K562 (cell line): ENCODE results near the gene LRRTM4. TPM values are rescaled to one million over a fixed set of nuclear protein-coding genes. Genes with fewer than 3 reads are reported as not detected.

ENCODE experiments used
- ATAC-seq: fragments of 200-7000 bp; cut with Tn5 transposase; 3 replicates; pipeline ENCODE4 v1.9.1; 2020; ENCODE audit warnings: moderate library complexity
- BruUV-seq: library from RNA; stranded (reverse); fragments of 400-500 nt; replicated peaks from 2 replicates; lab custom pipeline; 2021; lab: Mats Ljungman, UMichigan
- CTCF ChIA-PET: fragments of 300-600 bp; formaldehyde crosslinking; extraction: SDS; loops from one replicate; lab custom pipeline; 2021; ENCODE audit warnings: low intra/inter-chr PET ratio; lab: Yijun Ruan, JAX
- POLR2A ChIA-PET: fragments of 300-600, 350-650 bp; sonication (Branson Sonifier 250); formaldehyde crosslinking; extraction: SDS; loops from one replicate; lab custom pipeline; 2021; ENCODE audit warnings: antibody characterized with exemption, inconsistent platforms; lab: Yijun Ruan, JAX
- DNase-seq, 4 experiments: peaks; one replicate each; pipeline versions ENCODE4 v3.0.0 to v3.0.0-alpha.2; 2011 to 2018; ENCODE audit warnings: low spot score in 3 of 4, mixed read lengths in 3 of 4; ENCODE audit errors: extremely low read depth in 1 of 4
- FAIRE-seq: peaks from 2 replicates; lab custom pipeline; 2011; peaks lifted over from hg19 to GRCh38; lab: Jason Lieb, UNC
- H2AFZ ChIP-seq: 2 replicates; pipeline ENCODE4 v1.6.0; 2011; ENCODE audit warnings: low read depth, low read length, control low read depth, inconsistent platforms
- H3K27ac ChIP-seq: fragments of 200-600 bp; 3 replicates; pipeline ENCODE4 v1.8.0; 2011; ENCODE audit warnings: low read depth, mild to moderate bottlenecking, control low read depth, inconsistent platforms, low read length, moderate library complexity, mixed read lengths; ENCODE audit errors: extremely low read depth
- H3K27me3 ChIP-seq, 2 experiments: fragments of 300-600 bp in 1 of 2; 2 replicates in 1 of 2; 3 replicates in 1 of 2; pipeline versions ENCODE4 v1.6.0 to v1.8.0; 2011; ENCODE audit warnings: inconsistent platforms in 2 of 2, low read length in 2 of 2, mild to moderate bottlenecking in 1 of 2, mixed read lengths in 1 of 2, moderate library complexity in 1 of 2; ENCODE audit not compliant: control insufficient read depth in 2 of 2, insufficient read depth in 2 of 2
- H3K36me3 ChIP-seq: fragments of 300-600 bp; 3 replicates; pipeline ENCODE4 v1.8.0; 2011; ENCODE audit warnings: mild to moderate bottlenecking, low read length, inconsistent platforms; ENCODE audit not compliant: control insufficient read depth, insufficient read depth
- H3K4me1 ChIP-seq, 2 experiments: fragments of 200-600 bp in 1 of 2; replicated peaks in 1 of 2; 2 replicates in 1 of 2; 3 replicates in 1 of 2; pipeline versions ENCODE4 v1.5.1 to v1.8.0; 2011; ENCODE audit warnings: inconsistent platforms in 2 of 2, low read length in 2 of 2, mild to moderate bottlenecking in 1 of 2, mixed read lengths in 1 of 2, moderate library complexity in 1 of 2; ENCODE audit not compliant: control insufficient read depth in 2 of 2, insufficient read depth in 2 of 2
- H3K4me2 ChIP-seq: 2 replicates; pipeline ENCODE4 v1.6.1; 2011; ENCODE audit warnings: low read length, control low read depth, inconsistent platforms, mixed read lengths; ENCODE audit not compliant: insufficient read depth
- H3K4me3 ChIP-seq: fragments of 200-600 bp; sonication (generic), shearing (Covaris generic); 2 replicates; pipeline ENCODE4 v1.5.1; 2016; ENCODE audit warnings: control low read depth, inconsistent platforms
- H3K79me2 ChIP-seq: fragments of 200-600 bp; 3 replicates; pipeline ENCODE4 v1.8.0; 2011; ENCODE audit warnings: low read length, inconsistent platforms; ENCODE audit not compliant: control insufficient read depth, insufficient read depth
- H3K9ac ChIP-seq, 2 experiments: 2 replicates each; pipeline versions ENCODE4 v1.6.0 to v1.6.1; 2011; ENCODE audit warnings: low read depth in 2 of 2, low read length in 2 of 2, control low read depth in 1 of 2, inconsistent platforms in 1 of 2, mild to moderate bottlenecking in 1 of 2, mixed read lengths in 1 of 2; ENCODE audit not compliant: insufficient read depth in 1 of 2
- H3K9me1 ChIP-seq: one replicate; pipeline ENCODE4 v1.6.0; 2011; ENCODE audit warnings: inconsistent platforms, mild to moderate bottlenecking, low read length, moderate library complexity; ENCODE audit not compliant: control insufficient read depth, insufficient read depth
- H3K9me3 ChIP-seq: replicated peaks from 2 replicates; pipeline ENCODE4 v1.5.1; 2011; ENCODE audit warnings: low read depth, low read length, inconsistent platforms; ENCODE audit not compliant: control insufficient read depth, insufficient read depth
- H4K20me1 ChIP-seq: replicated peaks from 2 replicates; pipeline ENCODE4 v1.6.1; 2011; ENCODE audit warnings: low read length, inconsistent platforms, mixed read lengths; ENCODE audit not compliant: control insufficient read depth, insufficient read depth
- ATF3 ChIP-seq, 2 experiments: fragments of 450-650 bp in 1 of 2; sonication (generic) in 1 of 2; formaldehyde crosslinking in 1 of 2; IDR thresholded peaks in 1 of 2; conservative IDR thresholded peaks in 1 of 2; 2 replicates each; pipeline versions ENCODE4 v1.6.1 to v1.8.1; 2016 to 2023; ENCODE audit warnings: mild to moderate bottlenecking in 2 of 2, moderate library complexity in 2 of 2, inconsistent platforms in 1 of 2, missing genetic modification reagents in 1 of 2
- CCAR2 ChIP-seq: fragments of 200-400 bp; formaldehyde crosslinking; IDR thresholded peaks from 2 replicates; pipeline ENCODE4 v1.6.1; 2017; ENCODE audit warnings: mild to moderate bottlenecking, low read depth, low read length
- CEBPB ChIP-seq: fragments of 450-650 bp; IDR thresholded peaks from 2 replicates; pipeline ENCODE4 v1.6.1; 2016; ENCODE audit warnings: missing genetic modification characterization, missing compliant biosample characterization
- HOXB6 ChIP-seq: fragments of 250-450 bp; sonication (Bioruptor Pico); IDR thresholded peaks from 2 replicates; pipeline ENCODE4 v1.5.1; 2022; ENCODE audit warnings: mild to moderate bottlenecking, borderline replicate concordance
- MIER1 ChIP-seq: fragments of 450-650 bp; IDR thresholded peaks from 2 replicates; pipeline ENCODE4 v1.6.1; 2016; ENCODE audit warnings: antibody characterized with exemption, mild to moderate bottlenecking, low read depth
- NR2F6 ChIP-seq: fragments of 450-650 bp; formaldehyde crosslinking; IDR thresholded peaks from 2 replicates; pipeline ENCODE4 v1.4.0; 2020; ENCODE audit warnings: mild to moderate bottlenecking
- POLR3A ChIP-seq: IDR thresholded peaks from 2 replicates; pipeline ENCODE4 v1.6.1; 2011; ENCODE audit warnings: borderline replicate concordance, mild to moderate bottlenecking, moderate library complexity; ENCODE audit not compliant: insufficient read length, insufficient read depth; ENCODE audit errors: extremely low read depth
- PPARD ChIP-seq: fragments of 250-450 bp; sonication (Bioruptor Pico); IDR thresholded peaks from 2 replicates; pipeline ENCODE4 v1.8.0; 2022; ENCODE audit warnings: inconsistent platforms, mild to moderate bottlenecking, moderate library complexity
- TBL1XR1 ChIP-seq, 2 experiments: IDR thresholded peaks; 2 replicates each; pipeline ENCODE4 v1.6.1; 2012; ENCODE audit warnings: improper control_type of control experiment in 2 of 2, low read length in 2 of 2, mild to moderate bottlenecking in 1 of 2
- ZC3H4 ChIP-seq: sonication (generic); formaldehyde crosslinking; IDR thresholded peaks from 2 replicates; pipeline ENCODE4 v1.9.0; 2021; ENCODE audit warnings: missing genetic modification reagents, borderline replicate concordance
- ZKSCAN3 ChIP-seq: fragments of 250-450 bp; sonication (Bioruptor Pico); IDR thresholded peaks from 2 replicates; pipeline ENCODE4 v1.4.0; 2020
- ZNF217 ChIP-seq: sonication (generic); formaldehyde crosslinking; IDR thresholded peaks from 2 replicates; pipeline ENCODE4 v1.8.0; 2022; ENCODE audit warnings: mild to moderate bottlenecking, missing genetic modification reagents
- ZNF408 ChIP-seq: fragments of 250-450 bp; sonication (Bioruptor Pico); IDR thresholded peaks from 2 replicates; pipeline ENCODE4 v1.4.0; 2020; ENCODE audit warnings: low read depth, mild to moderate bottlenecking, moderate library complexity
- WGBS: fragments of 100-300 bp; shearing (Covaris generic); methylation state at CpG from one replicate; pipeline ENCODE4 v1.1.6; 2016; ENCODE audit warnings: low coverage, mixed read lengths; ENCODE audit not compliant: insufficient coverage; ENCODE audit errors: missing lambda C conversion rate; 5-methylcytosine and 5-hydroxymethylcytosine counted together
- in situ Hi-C: fragments of 300-500 bp; cut with MboI; formaldehyde crosslinking; loops from 4 replicates; pipeline ENCODE4 v1.15.0; 2018; ENCODE audit warnings: inconsistent platforms, mixed read lengths
- intact Hi-C: fragments of 100-400 bp; cut with micrococcal nuclease; formaldehyde crosslinking; loops from 2 replicates; pipeline ENCODE4 v1.14.2; 2022
- polyA plus RNA-seq, 8 experiments: library from polyadenylated mRNA; depleted of rRNA in 4 of 8; stranded (reverse) in 5 of 8; unstranded in 3 of 8; fragments of >200 nt; fragmentation: Nextera tagmentation in 2 of 8; fragmentation: Illumina TruSeq in 1 of 8; extraction: Ambion mirVana in 2 of 8; extraction: Trizol in 1 of 8; gene quantifications; 2 replicates each; pipeline versions ENCODE4 v1.2.1 to v1.2.3, GENCODE V29; 2011 to 2014; ENCODE audit warnings: inconsistent platforms in 1 of 8, missing spikeins in 1 of 8
- total RNA-seq, 7 experiments: library from RNA; depleted of rRNA in 6 of 7; stranded (reverse); fragments of >200 nt in 6 of 7; fragmentation: Illumina TruSeq in 2 of 7; extraction: Trizol in 2 of 7; gene quantifications; 2 replicates each; pipeline versions ENCODE4 v1.2.1 to v1.2.3, GENCODE V29; 2011 to 2021; ENCODE audit warnings: low replicate concordance in 1 of 7
- TF ChIP-seq, protein P1 (sequence below): IDR thresholded peaks from 2 replicates; pipeline ENCODE4 v1.6.1; 2014; ENCODE audit warnings: antibody characterized with exemption
- TF ChIP-seq, protein P2 (sequence below): fragments of 200-800 bp; sonication (Bioruptor generic); IDR thresholded peaks from 2 replicates; pipeline ENCODE4 v1.6.1; 2017; ENCODE audit warnings: missing genetic modification characterization, missing compliant biosample characterization

The LRRTM4 gene
- total and polyA plus RNA-seq, 9 of the 15 experiments (the other 6 are each of a cell fraction or from before 2014, with no cell fraction given), result 0.04 TPM; not detected in 6

GRCh38 chr2:77156599-77156998 lies 365.6 kb downstream of the LRRTM4 start (continued):
- no peak for TF ChIP-seq MIER1

DNA sequence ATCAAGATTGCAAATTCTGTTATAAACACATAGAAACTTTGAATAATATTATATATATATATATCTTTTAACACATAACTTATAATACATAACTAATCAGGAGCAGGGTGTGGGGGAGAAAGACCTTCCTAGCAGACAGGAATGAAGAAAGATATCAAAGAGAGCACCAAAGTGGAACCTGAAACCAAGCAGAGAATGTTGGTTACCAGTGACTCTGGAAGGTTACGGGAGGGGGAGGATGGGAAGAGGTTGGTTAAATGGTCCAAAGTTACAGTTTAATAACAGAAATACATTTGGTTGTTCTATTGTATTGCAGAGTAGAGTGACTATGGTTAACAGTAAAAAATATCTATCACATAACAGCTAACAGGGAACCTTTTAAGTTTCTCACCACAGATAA lies 366.7 kb downstream of the LRRTM4 start:
- in situ Hi-C loops (no loop called here), intact Hi-C loops (no loop called here)
- H3K9ac ChIP-seq, result no peak overlapping the region
- no peak overlapping the region for H3K27ac ChIP-seq
- CTCF ChIA-PET, result no interaction called here
- TF ChIP-seq, protein P1, sequence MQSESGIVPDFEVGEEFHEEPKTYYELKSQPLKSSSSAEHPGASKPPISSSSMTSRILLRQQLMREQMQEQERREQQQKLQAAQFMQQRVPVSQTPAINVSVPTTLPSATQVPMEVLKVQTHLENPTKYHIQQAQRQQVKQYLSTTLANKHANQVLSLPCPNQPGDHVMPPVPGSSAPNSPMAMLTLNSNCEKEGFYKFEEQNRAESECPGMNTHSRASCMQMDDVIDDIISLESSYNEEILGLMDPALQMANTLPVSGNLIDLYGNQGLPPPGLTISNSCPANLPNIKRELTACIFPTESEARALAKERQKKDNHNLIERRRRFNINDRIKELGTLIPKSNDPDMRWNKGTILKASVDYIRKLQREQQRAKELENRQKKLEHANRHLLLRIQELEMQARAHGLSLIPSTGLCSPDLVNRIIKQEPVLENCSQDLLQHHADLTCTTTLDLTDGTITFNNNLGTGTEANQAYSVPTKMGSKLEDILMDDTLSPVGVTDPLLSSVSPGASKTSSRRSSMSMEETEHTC, result no peak
- TF ChIP-seq ZKSCAN3 (CRISPR knock-in tag) (no peak), HOXB6 (no peak), ZNF217 (CRISPR knock-in tag) (no peak), NR2F6 (CRISPR knock-in tag) (no peak), CEBPB (tag) (no peak), PPARD (no peak), ZNF408 (CRISPR knock-in tag) (no peak), ZC3H4 (CRISPR knock-in tag) (no peak), ATF3 (IDR thresholded peaks at IDR 0.05) (no peak), ATF3 (CRISPR knock-in tag; conservative IDR thresholded peaks at IDR 0.05) (no peak), POLR3A (no peak), TBL1XR1 (IDR thresholded peaks at IDR 0.05; ENCODE audit: low read length in 2 of 2) (no peak), CCAR2 (no peak)
- TF ChIP-seq, protein P2, sequence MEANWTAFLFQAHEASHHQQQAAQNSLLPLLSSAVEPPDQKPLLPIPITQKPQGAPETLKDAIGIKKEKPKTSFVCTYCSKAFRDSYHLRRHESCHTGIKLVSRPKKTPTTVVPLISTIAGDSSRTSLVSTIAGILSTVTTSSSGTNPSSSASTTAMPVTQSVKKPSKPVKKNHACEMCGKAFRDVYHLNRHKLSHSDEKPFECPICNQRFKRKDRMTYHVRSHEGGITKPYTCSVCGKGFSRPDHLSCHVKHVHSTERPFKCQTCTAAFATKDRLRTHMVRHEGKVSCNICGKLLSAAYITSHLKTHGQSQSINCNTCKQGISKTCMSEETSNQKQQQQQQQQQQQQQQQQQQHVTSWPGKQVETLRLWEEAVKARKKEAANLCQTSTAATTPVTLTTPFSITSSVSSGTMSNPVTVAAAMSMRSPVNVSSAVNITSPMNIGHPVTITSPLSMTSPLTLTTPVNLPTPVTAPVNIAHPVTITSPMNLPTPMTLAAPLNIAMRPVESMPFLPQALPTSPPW, result no peak
- no peaks in the 10 kb centered on the region; the same call in 1 of the 2 replicates for H3K9me3 ChIP-seq
- 8% methylated on average over 1 of the region's 1 CpG for WGBS
- H4K20me1 ChIP-seq, result no peaks in the 10 kb centered on the region
- no peaks in the 10 kb centered on the region for H3K79me2 ChIP-seq
- POLR2A ChIA-PET, result no interaction called here
- H3K36me3 ChIP-seq, result no peaks in the 10 kb centered on the region
- no peak overlapping the region for H2AFZ ChIP-seq
- FAIRE-seq, result no peak
- no peak for ATAC-seq
- no peak overlapping the region for H3K4me3 ChIP-seq
- no peaks in the 10 kb centered on the region for H3K9me1 ChIP-seq
- no peak for DNase-seq
- H3K27me3 ChIP-seq, result no peaks in the 10 kb centered on the region
- BruUV-seq, result no TSS peak
- H3K4me1 ChIP-seq, result no peaks in the 10 kb centered on the region
- H3K4me2 ChIP-seq, result no peak overlapping the region
